H1 (cell line): Measurements from ENCODE around the gene AHSP. TPM values are rescaled to one million over a fixed set of nuclear protein-coding genes. Genes with fewer than 3 reads are reported as not detected.
A peak's percentile ranks its signal among the peaks of the same experiment; 100 is the strongest.

Source experiments
- BACH1 ChIP-seq: IDR thresholded peaks from 2 replicates; pipeline ENCODE4 v1.6.1; 2012; ENCODE audit warnings: low read length, improper control_type of control experiment
- EZH2 ChIP-seq: fragments of 200-600 bp; sonication (generic); IDR thresholded peaks from 2 replicates; pipeline ENCODE4 v1.7.1; 2012; ENCODE audit warnings: low read depth, mild to moderate bottlenecking, moderate library complexity, low read length, inconsistent platforms; ENCODE audit not compliant: severe bottlenecking
- POU5F1 ChIP-seq: IDR thresholded peaks from 2 replicates; pipeline ENCODE4 v1.6.1; 2011; ENCODE audit warnings: low read depth, mild to moderate bottlenecking, low read length, moderate library complexity
- polyA plus RNA-seq, 7 experiments: library from polyadenylated mRNA; depleted of rRNA in 3 of 7; stranded (reverse) in 5 of 7; unstranded in 2 of 7; fragments of >200 nt in 5 of 7; fragments of 200-250 nt in 2 of 7; gene quantifications; 1 replicate in 5 of 7; 2 replicates in 1 of 7; 4 replicates in 1 of 7; pipeline versions ENCODE4 v1.2.1 to v1.2.3, GENCODE V29; 2011 to 2013; ENCODE audit warnings: missing spikeins in 2 of 7, mixed read lengths in 2 of 7
- total RNA-seq: library from RNA; stranded (reverse); fragmentation: NEBNext Ultra II Directional; extraction: Animal tissue kit (Norgen Biotek cat#: 25700); gene quantifications from 2 replicates; pipeline ENCODE4 v1.2.1, GENCODE V29; 2021

The AHSP gene
- total and polyA plus RNA-seq, 2 of the 8 experiments (the other 6 are each of a cell fraction or from before 2014, with no cell fraction given), result 0.91 to 15.3 TPM

DNA sequence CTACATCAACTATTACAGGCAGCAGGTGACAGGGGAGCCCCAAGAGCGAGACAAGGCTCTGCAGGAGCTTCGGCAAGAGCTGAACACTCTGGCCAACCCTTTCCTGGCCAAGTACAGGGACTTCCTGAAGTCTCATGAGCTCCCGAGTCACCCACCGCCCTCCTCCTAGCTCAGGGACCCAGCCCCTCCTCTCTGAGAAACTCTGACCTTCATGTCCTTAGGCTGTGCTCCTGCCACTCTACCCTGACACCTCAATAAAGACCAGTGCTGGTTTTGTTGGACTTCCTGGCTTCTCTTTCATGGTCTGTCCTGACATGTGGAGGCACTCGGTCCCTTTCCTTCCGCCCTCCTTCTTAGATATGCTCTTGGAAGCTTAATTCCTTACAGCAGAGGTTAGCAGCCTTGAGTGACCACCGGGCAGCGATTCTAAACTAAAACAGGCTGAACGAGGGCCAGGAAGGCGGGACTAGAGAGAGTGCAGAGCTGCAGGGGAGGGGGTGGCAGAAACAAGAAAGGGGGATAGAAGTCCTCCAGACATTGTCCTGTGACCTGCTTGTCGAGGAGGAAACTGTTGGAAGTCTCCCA, 915 bp downstream of the AHSP start (continued):
- TF ChIP-seq BACH1 (no peak), POU5F1 (no peak), EZH2 (peak; percentile 46)
